Heart left ventricle (tissue), 13 donors: ENCODE data around the gene ZBTB21.

ENCODE experiments used
- CTCF ChIP-seq, 12 donors: fragments of 200-600 bp; sonication (generic) in 4 of 12; IDR thresholded peaks; one replicate each; pipeline versions ENCODE4 v1.5.0 to v1.8.0; 2018 to 2022; ENCODE audit warnings: antibody characterized with exemption in 12 of 12, mild to moderate bottlenecking in 5 of 12
- POLR2A ChIP-seq, 2 donors: fragments of 450-650 bp; IDR thresholded peaks; one replicate each; pipeline ENCODE4 v1.6.1; 2017; ENCODE audit warnings: antibody characterized with exemption in 2 of 2, mild to moderate bottlenecking in 2 of 2, moderate library complexity in 2 of 2
- donor health status: ischemic (EF 13 %, LVEDD 7.1; RV severe dilation, severe dysfunction).
- donor health status: DM: no; HTN: yes; CAD: no.
- donor health status: DM: no; HTN: no; CAD: no.
- donor health status: ischemic (EF 25% LVEDD 6.9; RV normal size, moderate dysfunction).
- donor health status: ischemic (EF 25% LVEDD 5.7; RV mildly dilated, moderate dysfunction).
- donor health status: ischemic (EF 35%, LVEDD 5.7; RV mildly dilated, moderate dysfunction).
- donor health status: nonischemic (EF 11% LVEDD 7.7; RV severe dilation, severe dysfunction).
- donor health status: DM: yes; HTN: yes; CAD: no.
- donor health status: PGD.
- donor health status: ischemic (EF 29% LVEDD 5.4; RV normal size, mild dysfunction).
- donor health status: nonischemic (EF 23%, LVEDD 6.1; RV moderate dilation, normal function).

DNA sequence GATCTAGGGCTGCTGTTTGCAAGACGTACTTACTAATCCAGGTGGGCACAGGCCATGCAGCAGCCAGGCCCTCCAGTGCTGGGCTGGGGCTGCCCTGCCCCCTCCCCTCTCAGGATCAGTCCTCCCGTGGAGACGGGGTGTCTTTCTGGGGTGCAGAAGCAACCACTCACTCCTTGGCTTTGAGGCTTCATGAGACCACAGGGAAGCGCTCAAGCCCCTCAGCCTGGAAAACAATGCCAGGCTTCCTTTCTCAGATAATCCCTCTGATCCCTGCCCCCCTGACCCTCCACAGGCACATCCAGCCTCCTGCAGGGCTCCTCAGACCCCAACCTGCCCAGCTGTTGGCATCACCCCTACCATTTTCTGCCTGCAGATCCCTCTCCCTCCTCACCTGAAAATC, 42.5 kb downstream of the ZBTB21 start:
- TF ChIP-seq CTCF (IDR thresholded peaks at IDR 0.05) (no peak), POLR2A (IDR thresholded peaks at IDR 0.05) (no peak)
